Measurements from ENCODE around the gene RBCK1.

Gene RBCK1

DNA sequence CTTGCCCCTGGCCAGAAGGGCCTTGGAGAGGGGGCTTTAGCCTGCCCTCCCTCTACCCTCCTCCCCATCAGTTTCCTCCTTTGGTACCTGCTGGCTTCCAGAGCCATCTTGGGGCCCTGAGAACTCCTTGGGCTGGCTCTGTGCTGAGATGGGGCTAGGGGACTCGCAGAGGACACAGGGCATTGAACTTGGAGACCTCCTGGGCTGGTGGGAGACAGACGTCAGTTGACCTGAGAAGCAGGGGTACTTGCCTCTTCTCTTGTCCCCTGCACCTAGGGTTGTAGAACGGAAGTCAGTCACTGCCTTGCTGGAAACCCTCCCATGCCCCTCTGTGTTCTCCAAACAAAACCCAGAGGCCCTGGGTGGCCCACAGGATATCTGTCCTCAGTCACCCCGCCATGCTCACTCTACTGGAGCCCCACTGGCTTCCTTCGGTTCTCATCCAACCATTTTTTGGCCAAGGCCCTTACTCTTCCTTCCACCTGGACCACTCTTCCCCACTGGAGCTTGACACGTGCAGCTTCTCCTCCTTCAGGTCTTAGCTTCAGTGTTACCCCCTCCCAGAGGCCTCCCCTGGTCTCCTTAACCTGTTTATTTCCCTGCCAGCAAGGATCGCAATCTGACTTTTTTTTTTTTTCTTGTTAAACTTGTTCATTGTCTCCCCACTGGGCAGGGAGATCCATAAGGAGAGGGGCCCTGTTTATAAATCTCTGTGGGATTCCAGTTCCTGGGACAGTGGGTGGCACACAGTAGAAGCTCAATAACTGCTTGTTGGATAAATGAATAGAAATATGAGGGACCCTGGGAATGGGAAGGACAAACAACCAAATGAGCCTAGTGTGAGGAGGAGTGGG lies 971 bp downstream of the RBCK1 start:
- TF ChIP-seq ARNTL (CRISPR knock-in tag; IDR thresholded peaks at IDR 0.05; ENCODE audit: borderline replicate concordance, low read depth) (no peak), GLIS3 (CRISPR knock-in tag; IDR thresholded peaks at IDR 0.05) (no peak), ZFP3 (CRISPR knock-in tag; IDR thresholded peaks at IDR 0.05) (no peak), TOX (CRISPR knock-in tag; IDR thresholded peaks at IDR 0.05; ENCODE audit: borderline replicate concordance) (no peak), PATZ1 (CRISPR knock-in tag; IDR thresholded peaks at IDR 0.05; ENCODE audit: borderline replicate concordance) (no peak), TCF4 (CRISPR knock-in tag; IDR thresholded peaks at IDR 0.05; ENCODE audit: borderline replicate concordance) (no peak), ZFP30 (CRISPR knock-in tag; IDR thresholded peaks at IDR 0.05) (no peak), RARB (CRISPR knock-in tag; IDR thresholded peaks at IDR 0.05) (no peak), ISL1 (CRISPR knock-in tag; IDR thresholded peaks at IDR 0.05) (no peak), CSDC2 (CRISPR knock-in tag; IDR thresholded peaks at IDR 0.05) (no peak), ZC3H10 (CRISPR knock-in tag; IDR thresholded peaks at IDR 0.05) (no peak), ZNF565 (CRISPR knock-in tag; conservative IDR thresholded peaks at IDR 0.05; ENCODE audit: low read depth) (no peak), ZNF8 (CRISPR knock-in tag; IDR thresholded peaks at IDR 0.05) (no peak)
- TF ChIP-seq, protein P1, sequence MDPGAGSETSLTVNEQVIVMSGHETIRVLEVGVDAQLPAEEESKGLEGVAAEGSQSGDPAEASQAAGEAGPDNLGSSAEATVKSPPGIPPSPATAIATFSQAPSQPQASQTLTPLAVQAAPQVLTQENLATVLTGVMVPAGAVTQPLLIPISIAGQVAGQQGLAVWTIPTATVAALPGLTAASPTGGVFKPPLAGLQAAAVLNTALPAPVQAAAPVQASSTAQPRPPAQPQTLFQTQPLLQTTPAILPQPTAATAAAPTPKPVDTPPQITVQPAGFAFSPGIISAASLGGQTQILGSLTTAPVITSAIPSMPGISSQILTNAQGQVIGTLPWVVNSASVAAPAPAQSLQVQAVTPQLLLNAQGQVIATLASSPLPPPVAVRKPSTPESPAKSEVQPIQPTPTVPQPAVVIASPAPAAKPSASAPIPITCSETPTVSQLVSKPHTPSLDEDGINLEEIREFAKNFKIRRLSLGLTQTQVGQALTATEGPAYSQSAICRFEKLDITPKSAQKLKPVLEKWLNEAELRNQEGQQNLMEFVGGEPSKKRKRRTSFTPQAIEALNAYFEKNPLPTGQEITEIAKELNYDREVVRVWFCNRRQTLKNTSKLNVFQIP (CRISPR knock-in tag; IDR thresholded peaks at IDR 0.05; ENCODE audit: borderline replicate concordance, low read depth), result no peak
- TF ChIP-seq, protein P2, sequence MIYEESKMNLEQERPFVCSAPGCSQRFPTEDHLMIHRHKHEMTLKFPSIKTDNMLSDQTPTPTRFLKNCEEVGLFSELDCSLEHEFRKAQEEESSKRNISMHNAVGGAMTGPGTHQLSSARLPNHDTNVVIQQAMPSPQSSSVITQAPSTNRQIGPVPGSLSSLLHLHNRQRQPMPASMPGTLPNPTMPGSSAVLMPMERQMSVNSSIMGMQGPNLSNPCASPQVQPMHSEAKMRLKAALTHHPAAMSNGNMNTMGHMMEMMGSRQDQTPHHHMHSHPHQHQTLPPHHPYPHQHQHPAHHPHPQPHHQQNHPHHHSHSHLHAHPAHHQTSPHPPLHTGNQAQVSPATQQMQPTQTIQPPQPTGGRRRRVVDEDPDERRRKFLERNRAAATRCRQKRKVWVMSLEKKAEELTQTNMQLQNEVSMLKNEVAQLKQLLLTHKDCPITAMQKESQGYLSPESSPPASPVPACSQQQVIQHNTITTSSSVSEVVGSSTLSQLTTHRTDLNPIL (CRISPR knock-in tag; IDR thresholded peaks at IDR 0.05; ENCODE audit: low read depth), result no peak
- ATAC-seq, result peak; percentile 24

- peak; percentile 98 for TF ChIP-seq ZFP3 (CRISPR knock-in tag; IDR thresholded peaks at IDR 0.05)
- no peak for TF ChIP-seq CSDC2 (CRISPR knock-in tag; IDR thresholded peaks at IDR 0.05)
- ATAC-seq, result no peak
These were observed 1.8 kb downstream of the RBCK1 start for GRCh38 chr20:409697-410559.

DNA sequence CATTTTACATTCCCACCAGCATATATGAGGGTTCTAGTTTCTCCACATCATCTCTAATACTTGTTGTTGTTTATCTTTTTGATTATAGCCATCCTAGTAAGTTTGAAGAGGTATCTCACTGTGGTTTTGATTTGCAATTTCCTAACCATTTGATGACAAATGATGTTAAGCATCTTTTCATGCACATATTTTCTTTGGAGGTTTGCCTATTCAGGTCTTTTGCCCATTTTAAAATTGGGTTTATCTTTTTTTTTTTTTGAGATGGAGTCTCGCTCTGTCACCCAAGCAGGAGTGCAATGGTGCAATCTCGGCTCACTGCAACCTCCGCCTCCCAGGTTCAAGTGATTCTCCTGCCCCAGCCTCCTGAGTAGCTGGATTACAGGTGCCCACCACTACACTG lies 4.0 kb downstream of the RBCK1 start:
- TF ChIP-seq ZFP3 (CRISPR knock-in tag; IDR thresholded peaks at IDR 0.05) (no peak), TOX (CRISPR knock-in tag; IDR thresholded peaks at IDR 0.05; ENCODE audit: borderline replicate concordance) (no peak), PPARA (CRISPR knock-in tag; IDR thresholded peaks at IDR 0.05; ENCODE audit: borderline replicate concordance) (no peak), PATZ1 (CRISPR knock-in tag; IDR thresholded peaks at IDR 0.05; ENCODE audit: borderline replicate concordance) (no peak), ZNF565 (CRISPR knock-in tag; conservative IDR thresholded peaks at IDR 0.05; ENCODE audit: low read depth) (no peak), SNAI2 (CRISPR knock-in tag; IDR thresholded peaks at IDR 0.05) (no peak), ISL1 (CRISPR knock-in tag; IDR thresholded peaks at IDR 0.05) (no peak), GLIS3 (CRISPR knock-in tag; IDR thresholded peaks at IDR 0.05) (no peak), CSDC2 (CRISPR knock-in tag; IDR thresholded peaks at IDR 0.05) (no peak), TCF4 (CRISPR knock-in tag; IDR thresholded peaks at IDR 0.05; ENCODE audit: borderline replicate concordance) (no peak), ZNF70 (CRISPR knock-in tag; IDR thresholded peaks at IDR 0.05) (no peak)
- TF ChIP-seq, protein P1 (CRISPR knock-in tag; IDR thresholded peaks at IDR 0.05; ENCODE audit: borderline replicate concordance, low read depth), result no peak
- TF ChIP-seq, protein P2 (CRISPR knock-in tag; IDR thresholded peaks at IDR 0.05; ENCODE audit: low read depth), result no peak
- ATAC-seq, result no peak

Measured in SK-N-SH treated with all-trans-retinoic acid at 6 μM for 48 hours (cell line).